ENCODE data around the gene PPP3R1. TPM values are rescaled to one million over a fixed set of nuclear protein-coding genes. Genes with fewer than 3 reads are reported as not detected.
A peak's percentile ranks its signal among the peaks of the same experiment; 100 is the strongest.

PPP3R1 gene
- total and polyA plus RNA-seq, 2 donors (not counting 3 experiments of a cell fraction or from before 2014, with no cell fraction given): 8.4 to 62.2 TPM

GRCh38 chr2:68258851-68259250 is 6.5 kb upstream of the PPP3R1 start:
- DNase-seq (ENCODE audit: low read depth, low spot score) (no peak), FAIRE-seq (no peak)
- dilution Hi-C loops (cut with MboI; ENCODE audit: extremely low pct_ligation_motif_present, low sequenced_read_pairs) (no loop called here), intact Hi-C loops (cut with micrococcal nuclease) (loop anchor here (10.0 kb wide), 1 partner anchor 186 kb away; no protein-coding TSS in a partner anchor)
- Histone ChIP-seq H2AFZ (ENCODE audit: low read depth, low read length) (no peak overlapping the region), H3K36me3 (ENCODE audit: control insufficient read depth in 2 of 2, extremely low read depth in 1 of 2, insufficient read depth in 2 of 2, low read length in 2 of 2) (no peaks in the 10 kb centered on the region), H3K79me2 (ENCODE audit: control insufficient read depth, insufficient read depth, low read length) (peaks cover 2% of the 10 kb centered on the region), H4K20me1 (replicated peaks; ENCODE audit: control insufficient read depth, extremely low read depth, insufficient read depth, low read length) (no peaks in the 10 kb centered on the region), H3K4me2 (ENCODE audit: insufficient read depth, low read length) (no peak overlapping the region), H3K9ac (replicated peaks; ENCODE audit: extremely low read depth, insufficient read depth, low read length) (no peak overlapping the region), H3K9me1 (replicated peaks; ENCODE audit: control insufficient read depth, extremely low read depth, insufficient read depth, low read length) (no peaks in the 10 kb centered on the region), H3K4me3 (replicated peaks in 1 of 3; ENCODE audit: insufficient read depth in 1 of 3, low read depth in 1 of 3, low read length in 3 of 3) (no peak overlapping the region), H3K27ac (ENCODE audit: insufficient read depth, low read depth, low read length) (no peak overlapping the region), H3K4me1 (ENCODE audit: control insufficient read depth, extremely low read depth, insufficient read depth, low read length) (peaks cover 19% of the 10 kb centered on the region), H3K9me3 (replicated peaks; ENCODE audit: control insufficient read depth, insufficient read depth, low read length) (no peaks in the 10 kb centered on the region), H3K27me3 (ENCODE audit: control insufficient read depth in 2 of 2, insufficient read depth in 2 of 2, low read length in 2 of 2) (no peaks in the 10 kb centered on the region)
- POLR2A ChIA-PET: no interaction called here
- TF ChIP-seq EZH2 (IDR thresholded peaks at IDR 0.05; ENCODE audit: borderline replicate concordance, low read depth, low read length, severe bottlenecking): no peak
- TF ChIP-seq JUN (IDR thresholded peaks at IDR 0.05; ENCODE audit: borderline replicate concordance, insufficient read depth, insufficient read length, low read depth): no peak
- TF ChIP-seq POLR2A (IDR thresholded peaks at IDR 0.05; ENCODE audit: low read depth, low read length): no peak
- no peak for TF ChIP-seq MYC (IDR thresholded peaks at IDR 0.05; ENCODE audit: low read depth, low read length)
- TF ChIP-seq FOS (IDR thresholded peaks at IDR 0.05; ENCODE audit: borderline replicate concordance, insufficient read depth, low read length): no peak
- TF ChIP-seq MAX (IDR thresholded peaks at IDR 0.05; ENCODE audit: insufficient read depth, insufficient read length): no peak
- TF ChIP-seq POLR2AphosphoS5 (IDR thresholded peaks at IDR 0.05; ENCODE audit: insufficient read depth, low read depth, low read length): no peak
- BruUV-seq (replicated peaks): no TSS peak
- CTCF ChIA-PET: interaction anchor here (3.0 kb wide), 1 partner anchor 63 kb away, joined by 11 read pairs; no protein-coding TSS in a partner anchor

- H3K9me3 ChIP-seq (replicated peaks; ENCODE audit: control insufficient read depth, insufficient read depth, low read length): no peaks in the 10 kb centered on the region
- FAIRE-seq (peak; percentile 76), DNase-seq (ENCODE audit: low read depth, low spot score) (peak; percentile 62)
- no peak overlapping the region for H3K9ac ChIP-seq (replicated peaks; ENCODE audit: extremely low read depth, insufficient read depth, low read length)
- no TSS peak for BruUV-seq (replicated peaks)
- H4K20me1 ChIP-seq (replicated peaks; ENCODE audit: control insufficient read depth, extremely low read depth, insufficient read depth, low read length): no peaks in the 10 kb centered on the region
- no peaks in the 10 kb centered on the region for H3K9me1 ChIP-seq (replicated peaks; ENCODE audit: control insufficient read depth, extremely low read depth, insufficient read depth, low read length)
- H3K27ac ChIP-seq (ENCODE audit: insufficient read depth, low read depth, low read length): no peak overlapping the region
- H3K27me3 ChIP-seq (ENCODE audit: control insufficient read depth in 2 of 2, insufficient read depth in 2 of 2, low read length in 2 of 2): no peaks in the 10 kb centered on the region
- H3K4me3 ChIP-seq (replicated peaks in 1 of 3; ENCODE audit: insufficient read depth in 1 of 3, low read depth in 1 of 3, low read length in 3 of 3): no peak overlapping the region
- H3K4me2 ChIP-seq (ENCODE audit: insufficient read depth, low read length): no peak overlapping the region
- no peak for TF ChIP-seq POLR2A (IDR thresholded peaks at IDR 0.05; ENCODE audit: low read depth, low read length)
- TF ChIP-seq JUN (IDR thresholded peaks at IDR 0.05; ENCODE audit: borderline replicate concordance, insufficient read depth, insufficient read length, low read depth): peak; percentile 17
- ChIA-PET POLR2A (no interaction called here), CTCF (interaction anchor here (1.3 to 3.0 kb wide), 2 partner anchors 24 to 60 kb away, joined by 3 to 11 read pairs; no protein-coding TSS in a partner anchor)
- H3K36me3 ChIP-seq (ENCODE audit: control insufficient read depth in 2 of 2, extremely low read depth in 1 of 2, insufficient read depth in 2 of 2, low read length in 2 of 2): no peaks in the 10 kb centered on the region
- H3K79me2 ChIP-seq (ENCODE audit: control insufficient read depth, insufficient read depth, low read length): peaks cover 11% of the 10 kb centered on the region
- dilution Hi-C loops (cut with MboI; ENCODE audit: extremely low pct_ligation_motif_present, low sequenced_read_pairs): no loop called here
- H2AFZ ChIP-seq (ENCODE audit: low read depth, low read length): no peak overlapping the region
- peaks cover 22% of the 10 kb centered on the region for H3K4me1 ChIP-seq (ENCODE audit: control insufficient read depth, extremely low read depth, insufficient read depth, low read length)
- intact Hi-C loops (cut with micrococcal nuclease): loop anchor here (10.0 kb wide), 1 partner anchor 189 kb away; no protein-coding TSS in a partner anchor
These were observed 3.7 kb upstream of the PPP3R1 start for GRCh38 chr2:68256093-68256450.

All from endothelial cell of umbilical vein (primary cell).